Thoracic aorta (tissue), 2 donors: ENCODE data around the gene SYK. TPM values are rescaled to one million over a fixed set of nuclear protein-coding genes. Genes with fewer than 3 reads are reported as not detected.

ENCODE experiments used
- ATAC-seq: fragments of 150-250 bp; one replicate; pipeline ENCODE4 v1.8.0; 2017; ENCODE audit warnings: low read depth; ENCODE audit not compliant: insufficient number of reproducible peaks, low FRiP score
- DNase-seq: peaks from one replicate; pipeline ENCODE4 v3.0.0-alpha.2; 2020; ENCODE audit warnings: low spot score
- H3K27ac ChIP-seq, 2 donors: fragments of 200-600 bp; sonication (generic); 1 replicate in 1 of 2; 2 replicates in 1 of 2; pipeline ENCODE4 v1.5.1; 2016; ENCODE audit warnings: mild to moderate bottlenecking in 2 of 2, moderate library complexity in 2 of 2
- H3K27me3 ChIP-seq: fragments of 200-600 bp; sonication (generic); replicated peaks from 2 replicates; pipeline ENCODE4 v1.6.0; 2016; ENCODE audit warnings: mild to moderate bottlenecking; ENCODE audit not compliant: insufficient read depth
- H3K36me3 ChIP-seq: fragments of 200-600 bp; sonication (generic); one replicate; pipeline ENCODE4 v1.5.1; 2016
- H3K4me1 ChIP-seq, 2 donors: fragments of 200-600 bp; sonication (generic); 1 replicate in 1 of 2; 2 replicates in 1 of 2; pipeline versions ENCODE4 v1.5.1 to v1.6.0; 2016; ENCODE audit warnings: low read depth in 2 of 2, mild to moderate bottlenecking in 1 of 2; ENCODE audit not compliant: control insufficient read depth in 1 of 2
- H3K4me3 ChIP-seq: fragments of 200-600 bp; sonication (generic); 2 replicates; pipeline ENCODE4 v1.5.1; 2016; ENCODE audit warnings: mild to moderate bottlenecking
- H3K9me3 ChIP-seq: fragments of 200-600 bp; sonication (generic); 2 replicates; pipeline ENCODE4 v1.5.1; 2016
- CTCF ChIP-seq: fragments of 200-600 bp; sonication (generic); IDR thresholded peaks from one replicate; pipeline ENCODE4 v1.5.1; 2019; ENCODE audit warnings: antibody characterized with exemption
- total RNA-seq, 2 donors: library from RNA; depleted of rRNA; stranded (reverse); fragments of >200 nt; gene quantifications; one replicate each; pipeline versions ENCODE4 v1.1.0 to v1.2.3, GENCODE V29; 2016

The SYK gene
- total RNA-seq, 2 donors from 2014 or later: 18.1 to 23.3 TPM

GRCh38 chr9:90770182-90770738 is 31.4 kb upstream of the SYK start:
- H3K9me3 ChIP-seq: no peaks in the 10 kb centered on the region
- no peaks in the 10 kb centered on the region for H3K36me3 ChIP-seq
- no peaks in the 10 kb centered on the region for H3K4me1 ChIP-seq
- H3K27ac ChIP-seq: no peak overlapping the region
- TF ChIP-seq CTCF: no peak
- DNase-seq: no peak
- ATAC-seq: no peak
- H3K4me3 ChIP-seq: no peak overlapping the region
- no peaks in the 10 kb centered on the region for H3K27me3 ChIP-seq

- Histone ChIP-seq H3K36me3 (no peaks in the 10 kb centered on the region), H3K4me1 (no peaks in the 10 kb centered on the region), H3K27ac (no peak overlapping the region), H3K4me3 (no peak overlapping the region), H3K9me3 (no peaks in the 10 kb centered on the region), H3K27me3 (no peaks in the 10 kb centered on the region)
- DNase-seq (no peak), ATAC-seq (no peak)
- no peak for TF ChIP-seq CTCF
Observed at GRCh38 chr9:90770927-90771326, 30.7 kb upstream of the SYK start.

- Histone ChIP-seq H3K27me3 (no peaks in the 10 kb centered on the region), H3K27ac (no peak overlapping the region), H3K9me3 (no peaks in the 10 kb centered on the region), H3K4me1 (no peaks in the 10 kb centered on the region), H3K36me3 (no peaks in the 10 kb centered on the region), H3K4me3 (no peak overlapping the region)
- ATAC-seq: no peak
- no peak for TF ChIP-seq CTCF
- no peak for DNase-seq
Observed at GRCh38 chr9:90772386-90772785, 29.2 kb upstream of the SYK start.

GRCh38 chr9:90773617-90774016 is 28.0 kb upstream of the SYK start:
- no peak overlapping the region for H3K4me3 ChIP-seq
- H3K4me1 ChIP-seq: no peaks in the 10 kb centered on the region
- H3K27ac ChIP-seq: no peak overlapping the region
- no peaks in the 10 kb centered on the region for H3K27me3 ChIP-seq
- H3K9me3 ChIP-seq: no peaks in the 10 kb centered on the region
- DNase-seq: no peak
- no peak for ATAC-seq
- no peaks in the 10 kb centered on the region for H3K36me3 ChIP-seq
- no peak for TF ChIP-seq CTCF

- no peaks in the 10 kb centered on the region for H3K27me3 ChIP-seq
- H3K36me3 ChIP-seq: no peaks in the 10 kb centered on the region
- ATAC-seq: no peak
- H3K9me3 ChIP-seq: no peaks in the 10 kb centered on the region
- no peaks in the 10 kb centered on the region for H3K4me1 ChIP-seq
- no peak for TF ChIP-seq CTCF
- no peak overlapping the region for H3K27ac ChIP-seq
- no peak for DNase-seq
- H3K4me3 ChIP-seq: no peak overlapping the region
Observed at GRCh38 chr9:90774071-90774470, 27.5 kb upstream of the SYK start.
